Choroid plexus epithelial cell (primary cell): ENCODE data around the gene KNG1.

Experiments
- DNase-seq: peaks from one replicate; pipeline ENCODE4 v3.0.0-alpha.2; 2010; ENCODE audit warnings: low read depth
- H3K4me3 ChIP-seq: 2 replicates; pipeline ENCODE4 v1.5.1; 2011; ENCODE audit warnings: low read depth, mild to moderate bottlenecking, control low read depth, low read length, moderate library complexity
- TF ChIP-seq, protein P1 (sequence below): conservative IDR thresholded peaks from 2 replicates; pipeline ENCODE4 v1.5.1; 2011; ENCODE audit warnings: low read depth, mild to moderate bottlenecking, control low read depth, inconsistent platforms, low read length, moderate library complexity

KNG1 gene

DNA sequence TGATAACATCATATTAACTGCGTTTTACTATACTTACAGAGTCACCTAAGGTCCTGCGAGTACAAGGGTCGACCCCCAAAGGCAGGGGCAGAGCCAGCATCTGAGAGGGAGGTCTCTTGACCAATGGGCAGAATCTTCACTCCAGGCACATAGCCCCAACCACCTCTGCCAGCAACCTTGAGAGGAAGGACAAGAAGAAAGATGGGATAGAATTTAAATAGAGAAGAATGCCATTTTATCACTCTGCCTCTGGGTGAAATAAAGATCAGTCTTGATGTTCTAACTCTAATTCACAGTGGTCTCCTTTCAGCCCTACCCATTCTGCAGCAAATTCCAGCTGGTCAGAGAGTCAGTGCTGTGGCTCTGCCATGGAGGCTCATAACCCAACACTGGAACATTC is 26.5 kb downstream of the KNG1 start:
- H3K4me3 ChIP-seq: no peak overlapping the region
- DNase-seq: no peak
- TF ChIP-seq, protein P1, sequence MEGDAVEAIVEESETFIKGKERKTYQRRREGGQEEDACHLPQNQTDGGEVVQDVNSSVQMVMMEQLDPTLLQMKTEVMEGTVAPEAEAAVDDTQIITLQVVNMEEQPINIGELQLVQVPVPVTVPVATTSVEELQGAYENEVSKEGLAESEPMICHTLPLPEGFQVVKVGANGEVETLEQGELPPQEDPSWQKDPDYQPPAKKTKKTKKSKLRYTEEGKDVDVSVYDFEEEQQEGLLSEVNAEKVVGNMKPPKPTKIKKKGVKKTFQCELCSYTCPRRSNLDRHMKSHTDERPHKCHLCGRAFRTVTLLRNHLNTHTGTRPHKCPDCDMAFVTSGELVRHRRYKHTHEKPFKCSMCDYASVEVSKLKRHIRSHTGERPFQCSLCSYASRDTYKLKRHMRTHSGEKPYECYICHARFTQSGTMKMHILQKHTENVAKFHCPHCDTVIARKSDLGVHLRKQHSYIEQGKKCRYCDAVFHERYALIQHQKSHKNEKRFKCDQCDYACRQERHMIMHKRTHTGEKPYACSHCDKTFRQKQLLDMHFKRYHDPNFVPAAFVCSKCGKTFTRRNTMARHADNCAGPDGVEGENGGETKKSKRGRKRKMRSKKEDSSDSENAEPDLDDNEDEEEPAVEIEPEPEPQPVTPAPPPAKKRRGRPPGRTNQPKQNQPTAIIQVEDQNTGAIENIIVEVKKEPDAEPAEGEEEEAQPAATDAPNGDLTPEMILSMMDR: no peak

DNA sequence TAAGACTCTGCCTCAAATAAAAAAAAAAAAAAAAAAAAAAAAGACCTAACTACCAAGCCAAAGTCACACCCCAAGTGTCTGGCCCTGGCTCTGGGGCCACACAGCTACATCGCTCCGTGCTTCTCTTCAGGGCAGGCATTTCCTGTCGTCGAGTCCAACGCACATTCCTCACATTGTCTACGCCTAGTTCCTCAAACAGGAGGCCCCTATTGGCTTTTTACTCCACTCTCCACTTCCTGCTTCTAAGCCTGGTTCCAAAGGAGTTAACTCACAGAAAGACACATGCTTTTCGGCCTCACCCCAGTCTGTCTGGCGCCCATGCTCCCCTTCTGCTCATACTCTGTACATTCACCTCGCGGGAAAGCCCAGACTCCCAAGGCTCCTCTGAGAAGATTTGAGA is 28.8 kb downstream of the KNG1 start:
- peak; percentile 78 for DNase-seq
- no peak overlapping the region for H3K4me3 ChIP-seq

GRCh38 chr3:186750316-186750715 is 33.2 kb downstream of the KNG1 start:
- no peak for DNase-seq
- TF ChIP-seq, protein P1: no peak
- no peak overlapping the region for H3K4me3 ChIP-seq

More for the DNA sequence above, 28.8 kb downstream of the KNG1 start:
- TF ChIP-seq, protein P1: no peak

GRCh38 chr3:186751480-186751879 is 34.3 kb downstream of the KNG1 start:
- TF ChIP-seq, protein P1: no peak
- no peak for DNase-seq
- no peak overlapping the region for H3K4me3 ChIP-seq

DNA sequence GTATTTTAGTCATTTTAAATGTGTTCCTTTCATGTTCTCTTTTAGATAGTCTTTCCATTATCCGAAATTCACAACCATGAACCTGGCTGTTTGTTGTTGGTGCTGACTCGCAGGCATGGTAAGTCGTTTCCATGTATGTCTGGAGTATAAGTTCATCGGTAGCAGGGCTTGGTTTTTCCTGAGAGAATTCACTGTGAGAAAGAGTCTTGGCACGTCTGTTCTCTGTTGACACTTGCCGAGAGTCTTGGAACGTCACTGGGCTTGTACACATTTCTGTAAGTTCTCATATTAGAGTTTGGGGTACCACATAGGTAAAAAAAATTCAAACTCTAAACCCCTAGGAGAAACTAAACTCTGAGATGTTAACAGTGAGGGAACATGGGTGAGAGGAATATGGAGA is 36.8 kb downstream of the KNG1 start:
- DNase-seq: no peak
- H3K4me3 ChIP-seq: no peak overlapping the region
- TF ChIP-seq, protein P1: no peak

GRCh38 chr3:186754871-186755270 is 37.7 kb downstream of the KNG1 start:
- no peak for DNase-seq
- TF ChIP-seq, protein P1: no peak
- H3K4me3 ChIP-seq: no peak overlapping the region

GRCh38 chr3:186757214-186757613 is 40.1 kb downstream of the KNG1 start:
- no peak for DNase-seq
- no peak overlapping the region for H3K4me3 ChIP-seq
- TF ChIP-seq, protein P1: no peak
